GM12878 (cell line): Measurements from ENCODE around the gene GALNT17.

Experiments
- EP300 ChIP-seq, 2 experiments: fragments of 150-350 bp in 1 of 2; IDR thresholded peaks; 2 replicates each; pipeline ENCODE4 v1.6.1; 2011 to 2012; ENCODE audit warnings: low read depth in 2 of 2, low read length in 2 of 2, borderline replicate concordance in 1 of 2, improper control_type of control experiment in 1 of 2, inconsistent platforms in 1 of 2; ENCODE audit not compliant: control insufficient read depth in 1 of 2
- POLR2AphosphoS5 ChIP-seq: IDR thresholded peaks from 2 replicates; pipeline ENCODE4 v1.6.1; 2011; ENCODE audit warnings: mild to moderate bottlenecking, low read length, inconsistent platforms
- TF ChIP-seq, protein P1 (sequence below), 3 experiments: IDR thresholded peaks in 2 of 3; conservative IDR thresholded peaks in 1 of 3; 2 replicates each; pipeline ENCODE4 v1.5.1; 2011; ENCODE audit warnings: low read depth in 3 of 3, low read length in 3 of 3, mild to moderate bottlenecking in 3 of 3, control low read depth in 2 of 3, moderate library complexity in 2 of 3, inconsistent platforms in 1 of 3, mixed read lengths in 1 of 3; ENCODE audit not compliant: control insufficient read depth in 2 of 3, insufficient read depth in 1 of 3; ENCODE audit errors: extremely low read depth in 1 of 3

DNA sequence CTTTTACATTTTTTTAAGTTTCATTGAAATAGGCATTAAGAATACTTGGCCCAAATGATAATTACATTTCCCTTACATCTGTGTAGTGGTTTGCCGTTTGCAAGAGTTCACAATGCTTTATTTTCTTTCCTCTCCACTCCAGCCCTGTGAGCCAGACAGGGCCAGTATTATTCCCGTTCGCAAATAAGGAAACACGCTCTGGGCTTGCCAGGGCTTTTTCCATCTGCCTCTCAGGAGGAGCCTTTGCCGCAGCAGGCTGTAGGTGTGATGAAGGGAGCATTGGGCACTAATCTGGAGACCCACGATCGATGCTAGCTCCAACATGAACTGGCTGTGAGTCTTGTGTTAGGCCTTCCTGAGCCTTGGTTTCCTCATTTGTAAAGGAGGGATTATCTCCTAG lies 154.4 kb downstream of the GALNT17 start:
- TF ChIP-seq EP300 (IDR thresholded peaks at IDR 0.05; ENCODE audit: borderline replicate concordance in 1 of 2, control insufficient read depth in 1 of 2, low read depth in 2 of 2, low read length in 2 of 2) (no peak), POLR2AphosphoS5 (no peak)
- TF ChIP-seq, protein P1, sequence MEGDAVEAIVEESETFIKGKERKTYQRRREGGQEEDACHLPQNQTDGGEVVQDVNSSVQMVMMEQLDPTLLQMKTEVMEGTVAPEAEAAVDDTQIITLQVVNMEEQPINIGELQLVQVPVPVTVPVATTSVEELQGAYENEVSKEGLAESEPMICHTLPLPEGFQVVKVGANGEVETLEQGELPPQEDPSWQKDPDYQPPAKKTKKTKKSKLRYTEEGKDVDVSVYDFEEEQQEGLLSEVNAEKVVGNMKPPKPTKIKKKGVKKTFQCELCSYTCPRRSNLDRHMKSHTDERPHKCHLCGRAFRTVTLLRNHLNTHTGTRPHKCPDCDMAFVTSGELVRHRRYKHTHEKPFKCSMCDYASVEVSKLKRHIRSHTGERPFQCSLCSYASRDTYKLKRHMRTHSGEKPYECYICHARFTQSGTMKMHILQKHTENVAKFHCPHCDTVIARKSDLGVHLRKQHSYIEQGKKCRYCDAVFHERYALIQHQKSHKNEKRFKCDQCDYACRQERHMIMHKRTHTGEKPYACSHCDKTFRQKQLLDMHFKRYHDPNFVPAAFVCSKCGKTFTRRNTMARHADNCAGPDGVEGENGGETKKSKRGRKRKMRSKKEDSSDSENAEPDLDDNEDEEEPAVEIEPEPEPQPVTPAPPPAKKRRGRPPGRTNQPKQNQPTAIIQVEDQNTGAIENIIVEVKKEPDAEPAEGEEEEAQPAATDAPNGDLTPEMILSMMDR (IDR thresholded peaks at IDR 0.05 in 2 of 3, conservative IDR thresholded peaks at IDR 0.05 in 1 of 3; ENCODE audit: control insufficient read depth in 2 of 3, extremely low read depth in 1 of 3, insufficient read depth in 1 of 3, low read depth in 3 of 3, low read length in 3 of 3): no peak
